Gastroesophageal sphincter (tissue), 3 donors: ENCODE data around the gene ERMN.

Source experiments
- CTCF ChIP-seq, 4 experiments: fragments of 200-600 bp in 2 of 4; fragments of 450-650 bp in 2 of 4; sonication (generic) in 1 of 4; IDR thresholded peaks; one replicate each; pipeline ENCODE4 v1.5.1; 2017 to 2019; ENCODE audit warnings: antibody characterized with exemption in 4 of 4, mild to moderate bottlenecking in 2 of 4, moderate library complexity in 2 of 4
- EP300 ChIP-seq: sonication (generic); formaldehyde crosslinking; IDR thresholded peaks from one replicate; pipeline ENCODE4 v1.6.1; 2017; ENCODE audit warnings: antibody characterized with exemption, mild to moderate bottlenecking
- POLR2A ChIP-seq, 2 donors: fragments of 450-650 bp; IDR thresholded peaks; one replicate each; pipeline ENCODE4 v1.6.1; 2017; ENCODE audit warnings: antibody characterized with exemption in 2 of 2, mild to moderate bottlenecking in 2 of 2, moderate library complexity in 1 of 2
- POLR2AphosphoS5 ChIP-seq: sonication (generic); formaldehyde crosslinking; IDR thresholded peaks from one replicate; pipeline ENCODE4 v1.6.1; 2017; ENCODE audit warnings: antibody characterized with exemption

GRCh38 chr2:157290525-157290924 lies 35.1 kb downstream of the ERMN start:
- TF ChIP-seq POLR2A (IDR thresholded peaks at IDR 0.05), result no peak
- no peak for TF ChIP-seq EP300
- TF ChIP-seq CTCF (IDR thresholded peaks at IDR 0.05), result no peak
- TF ChIP-seq POLR2AphosphoS5, result no peak
